CD4-positive, CD25-positive, alpha-beta regulatory T cell (primary cell): ENCODE results near the gene PLA2G4E. TPM values are rescaled to one million over a fixed set of nuclear protein-coding genes. Genes with fewer than 3 reads are reported as not detected.

Experiments used
- ATAC-seq, 2 donors: fragments of 150-1000 bp; cut with Tn5 transposase; one replicate each; pipeline ENCODE4 v1.10.0; 2021; ENCODE audit warnings: low read depth in 2 of 2, moderate number of reproducible peaks in 2 of 2, moderate library complexity in 1 of 2
- DNase-seq, 3 donors: peaks; one replicate each; pipeline versions ENCODE4 v3.0.0 to v3.0.0-alpha.2; 2012 to 2022; ENCODE audit warnings: mixed read lengths in 1 of 3
- H3K27ac ChIP-seq: one replicate; pipeline ENCODE4 v1.7.0; 2013; ENCODE audit warnings: mild to moderate bottlenecking, low read length; ENCODE audit not compliant: insufficient read depth, poor library complexity, severe bottlenecking
- H3K27me3 ChIP-seq: one replicate; pipeline ENCODE4 v1.7.0; 2013; ENCODE audit warnings: low read length; ENCODE audit not compliant: control insufficient read depth, insufficient read depth
- H3K36me3 ChIP-seq: one replicate; pipeline ENCODE4 v1.7.0; 2013; ENCODE audit warnings: mild to moderate bottlenecking, low read length, moderate library complexity; ENCODE audit not compliant: control insufficient read depth, insufficient read depth
- H3K4me1 ChIP-seq: 2 replicates; pipeline ENCODE4 v1.7.0; 2013; ENCODE audit warnings: mild to moderate bottlenecking, low read length; ENCODE audit not compliant: insufficient read depth, control insufficient read depth, poor library complexity, severe bottlenecking
- H3K4me3 ChIP-seq: one replicate; pipeline ENCODE4 v1.7.0; 2013; ENCODE audit warnings: low read depth, mild to moderate bottlenecking, low read length, moderate library complexity
- H3K9me3 ChIP-seq, 2 experiments: 1 replicate in 1 of 2; 2 replicates in 1 of 2; pipeline ENCODE4 v1.7.0; 2013; ENCODE audit warnings: low read length in 2 of 2, mild to moderate bottlenecking in 1 of 2, moderate library complexity in 1 of 2; ENCODE audit not compliant: control insufficient read depth in 2 of 2
- H3K27ac Mint-ChIP-seq, 3 donors: one replicate each; pipeline ENCODE4 v1.8.0; 2020 to 2022; ENCODE audit warnings: mild to moderate bottlenecking in 3 of 3, mixed read lengths in 3 of 3, moderate library complexity in 2 of 3
- H3K27me3 Mint-ChIP-seq: one replicate; pipeline ENCODE4 v1.8.0; 2022; ENCODE audit warnings: mild to moderate bottlenecking, mixed read lengths
- H3K36me3 Mint-ChIP-seq: one replicate; pipeline ENCODE4 v1.8.0; 2020; ENCODE audit warnings: mixed read lengths
- H3K4me1 Mint-ChIP-seq, 4 donors: one replicate each; pipeline ENCODE4 v1.8.0; 2020 to 2022; ENCODE audit warnings: mixed read lengths in 4 of 4, mild to moderate bottlenecking in 1 of 4
- H3K4me3 Mint-ChIP-seq, 4 donors: one replicate each; pipeline ENCODE4 v1.8.0; 2020 to 2022; ENCODE audit warnings: mild to moderate bottlenecking in 4 of 4, mixed read lengths in 4 of 4, moderate library complexity in 3 of 4
- H3K9me3 Mint-ChIP-seq, 7 donors: one replicate each; pipeline ENCODE4 v1.8.0; 2020 to 2022; ENCODE audit warnings: mixed read lengths in 7 of 7, mild to moderate bottlenecking in 3 of 7, moderate library complexity in 2 of 7
- polyA plus RNA-seq, 4 donors: library from polyadenylated mRNA; unstranded; fragments of 300-500 nt; fragmentation: Illumina TruSeq; gene quantifications; one replicate each; pipeline ENCODE4 v1.2.3, GENCODE V29; 2021
- total RNA-seq: library from RNA; stranded (reverse); gene quantifications from one replicate; pipeline ENCODE4 v1.2.3, GENCODE V29; 2022

PLA2G4E gene
- total and polyA plus RNA-seq, 5 donors from 2014 or later, result not detected

GRCh38 chr15:41936155-41936554 is 84.7 kb downstream of the PLA2G4E start:
- H3K36me3 ChIP-seq, result no peaks in the 10 kb centered on the region
- Mint-ChIP-seq H3K4me1 (peaks cover 28 to 72% (median 57%) of the 10 kb centered on the region in 4 donors), H3K27ac (peak overlapping the region; percentile 95 to 99 (median 97)), H3K4me3 (peak overlapping the region; percentile 74 to 91 (median 89)), H3K9me3 (no peaks in the 10 kb centered on the region), H3K36me3 (peaks cover 7% of the 10 kb centered on the region), H3K27me3 (no peaks in the 10 kb centered on the region)
- H3K27ac ChIP-seq, result peak overlapping the region; percentile 99
- H3K27me3 ChIP-seq, result no peaks in the 10 kb centered on the region
- H3K9me3 ChIP-seq, result no peaks in the 10 kb centered on the region
- no peak for ATAC-seq
- peaks cover 63% of the 10 kb centered on the region for H3K4me1 ChIP-seq
- no peak for DNase-seq
- peak overlapping the region; percentile 52 for H3K4me3 ChIP-seq

GRCh38 chr15:41935566-41936020 is 85.2 kb downstream of the PLA2G4E start:
- peak overlapping the region; percentile 99 for H3K27ac ChIP-seq
- Mint-ChIP-seq H3K4me1 (peaks cover 28 to 69% (median 52%) of the 10 kb centered on the region in 4 donors), H3K36me3 (peaks cover 5% of the 10 kb centered on the region), H3K27ac (peak overlapping the region; percentile 95 to 99 (median 97)), H3K27me3 (no peaks in the 10 kb centered on the region), H3K9me3 (no peaks in the 10 kb centered on the region), H3K4me3 (peak overlapping the region in 3 of 4 donors; percentile 66 to 84 (median 74))
- no peak for ATAC-seq
- no peaks in the 10 kb centered on the region for H3K36me3 ChIP-seq
- no peaks in the 10 kb centered on the region for H3K9me3 ChIP-seq
- H3K4me1 ChIP-seq, result peaks cover 58% of the 10 kb centered on the region
- peak in 1 of 3 donors; percentile 16 for DNase-seq
- H3K4me3 ChIP-seq, result peak overlapping the region; percentile 52
- no peaks in the 10 kb centered on the region for H3K27me3 ChIP-seq

- H3K4me1 Mint-ChIP-seq, result peaks cover 28 to 66% (median 47%) of the 10 kb centered on the region in 4 donors
- DNase-seq (peak; percentile 70 to 87 (median 71)), ATAC-seq (peak; percentile 68 to 74)
- H3K27me3 Mint-ChIP-seq, result no peaks in the 10 kb centered on the region
- peak overlapping the region; percentile 95 to 99 (median 97) for H3K27ac Mint-ChIP-seq
- H3K27ac ChIP-seq, result peak overlapping the region; percentile 99
- H3K36me3 ChIP-seq, result no peaks in the 10 kb centered on the region
- no peaks in the 10 kb centered on the region for H3K27me3 ChIP-seq
- peak overlapping the region; percentile 66 to 85 (median 79) for H3K4me3 Mint-ChIP-seq
- peak overlapping the region; percentile 45 for H3K4me3 ChIP-seq
- no peaks in the 10 kb centered on the region for H3K9me3 Mint-ChIP-seq
- H3K9me3 ChIP-seq, result no peaks in the 10 kb centered on the region
- peaks cover 52% of the 10 kb centered on the region for H3K4me1 ChIP-seq
- H3K36me3 Mint-ChIP-seq, result no peaks in the 10 kb centered on the region
Observed at GRCh38 chr15:41934843-41935242, 86.0 kb downstream of the PLA2G4E start.

- DNase-seq (no peak), ATAC-seq (no peak)
- H3K27me3 ChIP-seq, result no peaks in the 10 kb centered on the region
- peak overlapping the region in 1 of 4 donors; percentile 23 for H3K4me3 Mint-ChIP-seq
- no peaks in the 10 kb centered on the region for H3K27me3 Mint-ChIP-seq
- H3K4me1 ChIP-seq, result peaks cover 52% of the 10 kb centered on the region
- H3K4me3 ChIP-seq, result no peak overlapping the region
- H3K4me1 Mint-ChIP-seq, result peaks cover 28 to 68% (median 48%) of the 10 kb centered on the region in 4 donors
- H3K36me3 ChIP-seq, result no peaks in the 10 kb centered on the region
- no peaks in the 10 kb centered on the region for H3K9me3 ChIP-seq
- peak overlapping the region; percentile 99 for H3K27ac ChIP-seq
- H3K9me3 Mint-ChIP-seq, result no peaks in the 10 kb centered on the region
- peaks cover 5% of the 10 kb centered on the region for H3K36me3 Mint-ChIP-seq
- peak overlapping the region; percentile 95 to 99 (median 97) for H3K27ac Mint-ChIP-seq
Observed at GRCh38 chr15:41933771-41934170, 87.1 kb downstream of the PLA2G4E start.

- DNase-seq (no peak), ATAC-seq (no peak)
- Mint-ChIP-seq H3K4me3 (no peak overlapping the region), H3K27ac (peak overlapping the region; percentile 92 to 97 (median 95)), H3K4me1 (peaks cover 28 to 65% (median 45%) of the 10 kb centered on the region in 4 donors), H3K36me3 (peaks cover 5% of the 10 kb centered on the region), H3K27me3 (no peaks in the 10 kb centered on the region), H3K9me3 (no peaks in the 10 kb centered on the region)
- peaks cover 50% of the 10 kb centered on the region for H3K4me1 ChIP-seq
- H3K27ac ChIP-seq, result peak overlapping the region; percentile 99
- no peak overlapping the region for H3K4me3 ChIP-seq
- H3K9me3 ChIP-seq, result no peaks in the 10 kb centered on the region
- no peaks in the 10 kb centered on the region for H3K36me3 ChIP-seq
- no peaks in the 10 kb centered on the region for H3K27me3 ChIP-seq
Observed at GRCh38 chr15:41933326-41933725, 87.5 kb downstream of the PLA2G4E start.

- H3K27ac Mint-ChIP-seq, result peak overlapping the region; percentile 92 to 97 (median 95)
- ATAC-seq (no peak), DNase-seq (no peak)
- Histone ChIP-seq H3K27me3 (no peaks in the 10 kb centered on the region), H3K36me3 (no peaks in the 10 kb centered on the region), H3K4me1 (peaks cover 44% of the 10 kb centered on the region), H3K4me3 (no peak overlapping the region), H3K9me3 (no peaks in the 10 kb centered on the region), H3K27ac (peak overlapping the region; percentile 99)
- peaks cover 23 to 63% (median 38%) of the 10 kb centered on the region in 4 donors for H3K4me1 Mint-ChIP-seq
- no peaks in the 10 kb centered on the region for H3K27me3 Mint-ChIP-seq
- peaks cover 5% of the 10 kb centered on the region for H3K36me3 Mint-ChIP-seq
- H3K9me3 Mint-ChIP-seq, result no peaks in the 10 kb centered on the region
- no peak overlapping the region for H3K4me3 Mint-ChIP-seq
Observed at GRCh38 chr15:41932511-41933289, 88.1 kb downstream of the PLA2G4E start.

- peaks cover 5% of the 10 kb centered on the region for H3K36me3 Mint-ChIP-seq
- peaks cover 19 to 58% (median 37%) of the 10 kb centered on the region in 4 donors for H3K4me1 Mint-ChIP-seq
- H3K36me3 ChIP-seq, result no peaks in the 10 kb centered on the region
- peak overlapping the region in 2 of 3 donors; percentile 87 to 97 for H3K27ac Mint-ChIP-seq
- ATAC-seq (no peak), DNase-seq (no peak)
- H3K4me1 ChIP-seq, result peaks cover 38% of the 10 kb centered on the region
- H3K4me3 ChIP-seq, result no peak overlapping the region
- H3K9me3 ChIP-seq, result no peaks in the 10 kb centered on the region
- no peak overlapping the region for H3K4me3 Mint-ChIP-seq
- no peaks in the 10 kb centered on the region for H3K9me3 Mint-ChIP-seq
- no peak overlapping the region for H3K27ac ChIP-seq
- H3K27me3 Mint-ChIP-seq, result no peaks in the 10 kb centered on the region
- H3K27me3 ChIP-seq, result no peaks in the 10 kb centered on the region
Observed at GRCh38 chr15:41932101-41932500, 88.7 kb downstream of the PLA2G4E start.
